Astrocyte (in vitro differentiated cells and primary cell): Measurements from ENCODE around the gene BRWD1.

Experiments used
- CTCF ChIP-seq: IDR thresholded peaks from 2 replicates; pipeline ENCODE4 v1.5.1; 2011; ENCODE audit warnings: low read depth, mild to moderate bottlenecking, inconsistent platforms, low read length, moderate library complexity; ENCODE audit not compliant: insufficient read depth
- EZH2 ChIP-seq: IDR thresholded peaks from 2 replicates; pipeline ENCODE4 v1.6.1; 2012; ENCODE audit warnings: mild to moderate bottlenecking, low read length, inconsistent platforms; ENCODE audit not compliant: insufficient read depth

DNA sequence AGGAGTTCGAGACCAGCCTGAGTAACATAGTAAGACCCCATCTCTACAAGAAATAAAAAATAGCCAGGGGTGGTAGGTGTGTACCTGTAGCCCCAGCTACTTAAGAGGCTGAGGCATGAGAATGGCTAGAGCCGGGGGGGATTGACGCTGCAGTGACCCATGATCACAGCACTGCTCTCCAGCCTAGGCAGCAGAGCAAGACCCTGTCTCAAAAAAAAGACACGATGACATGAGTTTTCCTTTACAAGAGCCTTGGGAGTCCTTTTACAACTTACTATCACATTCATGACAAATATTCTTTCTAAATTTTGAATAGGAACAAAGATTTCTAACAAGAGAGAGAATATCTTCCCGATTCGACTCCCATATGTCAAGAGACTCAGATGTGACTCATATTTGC lies 3.3 kb upstream of the BRWD1 start:
- TF ChIP-seq CTCF (no peak), EZH2 (no peak)
